HepG2 (cell line): ENCODE data around the gene SRXN1.

ENCODE experiments used
- HIVEP1 ChIP-seq: sonication (generic); formaldehyde crosslinking; IDR thresholded peaks from 2 replicates; pipeline ENCODE4 v1.4.0; 2020; ENCODE audit warnings: mild to moderate bottlenecking, missing genetic modification reagents
- SMARCC2 ChIP-seq: fragments of 450-650 bp; IDR thresholded peaks from 2 replicates; pipeline ENCODE4 v1.6.1; 2017; ENCODE audit warnings: antibody characterized with exemption, mild to moderate bottlenecking
- SP1 ChIP-seq, 2 experiments: fragments of 450-650 bp in 1 of 2; sonication (generic) in 1 of 2; formaldehyde crosslinking in 1 of 2; IDR thresholded peaks; 2 replicates each; pipeline versions ENCODE4 v1.4.0 to v1.6.1; 2016 to 2020; ENCODE audit warnings: missing genetic modification reagents in 1 of 2
- TEAD2 ChIP-seq: sonication (generic); formaldehyde crosslinking; IDR thresholded peaks from 2 replicates; pipeline ENCODE4 v1.9.0; 2021; ENCODE audit warnings: missing genetic modification reagents
- ZNF550 ChIP-seq: sonication (generic); formaldehyde crosslinking; IDR thresholded peaks from 2 replicates; pipeline ENCODE4 v1.4.0; 2020; ENCODE audit warnings: mild to moderate bottlenecking, missing genetic modification reagents, borderline replicate concordance
- TF ChIP-seq, protein P1 (sequence below): sonication (generic); formaldehyde crosslinking; IDR thresholded peaks from 2 replicates; pipeline ENCODE4 v1.5.0; 2020; ENCODE audit warnings: mild to moderate bottlenecking, missing genetic modification reagents, moderate library complexity

DNA sequence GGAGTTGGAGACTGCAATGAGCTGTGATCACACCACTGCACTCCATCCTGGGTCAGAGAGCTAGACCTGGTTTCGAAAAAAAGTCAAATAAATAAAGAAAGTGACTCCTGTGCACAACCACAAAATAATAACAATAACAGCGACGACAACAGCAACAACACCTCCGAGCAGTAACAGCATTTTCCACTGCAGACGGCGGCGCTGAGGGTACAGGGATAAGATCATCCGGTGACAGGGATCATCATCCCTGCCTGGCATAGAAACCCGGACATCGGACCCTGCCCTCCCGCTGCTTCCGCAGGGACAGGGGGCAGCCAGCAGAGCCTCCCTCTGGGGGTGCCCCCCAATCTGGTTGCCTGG lies 11.5 kb downstream of the SRXN1 start:
- TF ChIP-seq, protein P1, sequence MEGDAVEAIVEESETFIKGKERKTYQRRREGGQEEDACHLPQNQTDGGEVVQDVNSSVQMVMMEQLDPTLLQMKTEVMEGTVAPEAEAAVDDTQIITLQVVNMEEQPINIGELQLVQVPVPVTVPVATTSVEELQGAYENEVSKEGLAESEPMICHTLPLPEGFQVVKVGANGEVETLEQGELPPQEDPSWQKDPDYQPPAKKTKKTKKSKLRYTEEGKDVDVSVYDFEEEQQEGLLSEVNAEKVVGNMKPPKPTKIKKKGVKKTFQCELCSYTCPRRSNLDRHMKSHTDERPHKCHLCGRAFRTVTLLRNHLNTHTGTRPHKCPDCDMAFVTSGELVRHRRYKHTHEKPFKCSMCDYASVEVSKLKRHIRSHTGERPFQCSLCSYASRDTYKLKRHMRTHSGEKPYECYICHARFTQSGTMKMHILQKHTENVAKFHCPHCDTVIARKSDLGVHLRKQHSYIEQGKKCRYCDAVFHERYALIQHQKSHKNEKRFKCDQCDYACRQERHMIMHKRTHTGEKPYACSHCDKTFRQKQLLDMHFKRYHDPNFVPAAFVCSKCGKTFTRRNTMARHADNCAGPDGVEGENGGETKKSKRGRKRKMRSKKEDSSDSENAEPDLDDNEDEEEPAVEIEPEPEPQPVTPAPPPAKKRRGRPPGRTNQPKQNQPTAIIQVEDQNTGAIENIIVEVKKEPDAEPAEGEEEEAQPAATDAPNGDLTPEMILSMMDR = peak; percentile 60
- no peak for TF ChIP-seq SP1 (IDR thresholded peaks at IDR 0.05)
- TF ChIP-seq SP1 (CRISPR knock-in tag; IDR thresholded peaks at IDR 0.05) = no peak
- no peak for TF ChIP-seq SMARCC2
- no peak for TF ChIP-seq TEAD2 (CRISPR knock-in tag)
- no peak; the same call in 1 of the 2 replicates for TF ChIP-seq HIVEP1 (CRISPR knock-in tag)
- TF ChIP-seq ZNF550 (CRISPR knock-in tag) = no peak
